Glomerular visceral epithelial cell (primary cell): ENCODE results near the gene TRIM29.

Source experiments
- DNase-seq: peaks from one replicate; pipeline ENCODE4 v3.0.0-alpha.2; 2016; ENCODE audit errors: extremely low spot score

Gene TRIM29

GRCh38 chr11:120139316-120140069, 1.6 kb upstream of the TRIM29 start:
- no peak for DNase-seq

- no peak for DNase-seq
Measured at GRCh38 chr11:120137187-120137610, 714 bp downstream of the TRIM29 start.

GRCh38 chr11:120136356-120136755, 1.6 kb downstream of the TRIM29 start:
- no peak for DNase-seq

- no peak for DNase-seq
Measured at GRCh38 chr11:120135838-120136237, 2.1 kb downstream of the TRIM29 start.

GRCh38 chr11:120134931-120135228, 3.0 kb downstream of the TRIM29 start:
- no peak for DNase-seq

- no peak for DNase-seq
Measured at GRCh38 chr11:120134106-120134930, 3.6 kb downstream of the TRIM29 start.

GRCh38 chr11:120133216-120134105, 4.5 kb downstream of the TRIM29 start:
- DNase-seq: no peak

GRCh38 chr11:120132645-120133185, 5.2 kb downstream of the TRIM29 start:
- DNase-seq: no peak

- DNase-seq: no peak
Measured at GRCh38 chr11:120131941-120132644, 5.8 kb downstream of the TRIM29 start.

GRCh38 chr11:120130991-120131760, 6.7 kb downstream of the TRIM29 start:
- no peak for DNase-seq

- no peak for DNase-seq
Measured at GRCh38 chr11:120130176-120130980, 7.5 kb downstream of the TRIM29 start.

- no peak for DNase-seq
Measured at GRCh38 chr11:120129570-120129969, 8.3 kb downstream of the TRIM29 start.

- DNase-seq: no peak
Measured at GRCh38 chr11:120128392-120129119, 9.4 kb downstream of the TRIM29 start.

- DNase-seq: no peak
Measured at GRCh38 chr11:120127236-120127635, 10.7 kb downstream of the TRIM29 start.

GRCh38 chr11:120126620-120127019, 11.3 kb downstream of the TRIM29 start:
- no peak for DNase-seq

GRCh38 chr11:120125509-120125908, 12.4 kb downstream of the TRIM29 start:
- no peak for DNase-seq

GRCh38 chr11:120125024-120125423, 12.9 kb downstream of the TRIM29 start:
- DNase-seq: peak; percentile 14

- DNase-seq: no peak
Measured at GRCh38 chr11:120124355-120124754, 13.6 kb downstream of the TRIM29 start.

GRCh38 chr11:120123946-120124345, 14.0 kb downstream of the TRIM29 start:
- no peak for DNase-seq
